GM18951 (cell line): ENCODE data around the gene TMEM117.
"Not testable (repeated sequence)": the region's sequence is repeated elsewhere in the genome, so short reads cannot be mapped to it uniquely, and the experiment has no call there.

Experiments used
- POLR2A ChIP-seq: IDR thresholded peaks from 4 replicates; pipeline ENCODE4 v1.6.1; 2011; ENCODE audit warnings: mild to moderate bottlenecking; ENCODE audit not compliant: insufficient read length, insufficient read depth; ENCODE audit errors: extremely low read depth
- in situ Hi-C: fragments of 300-500 bp; cut with MboI; formaldehyde crosslinking; loops from one replicate; pipeline ENCODE4 v1.12.0; 2022; ENCODE audit warnings: low sequenced_read_pairs, mixed read lengths, inconsistent platforms; ENCODE audit not compliant: unreplicated experiment

TMEM117 gene

GRCh38 chr12:43858096-43858495, 22.2 kb downstream of the TMEM117 start:
- no peak for TF ChIP-seq POLR2A
- in situ Hi-C loops, result no loop called here

- TF ChIP-seq POLR2A, result no peak
- in situ Hi-C loops, result no loop called here
These were observed 23.1 kb downstream of the TMEM117 start for GRCh38 chr12:43858991-43859390.

GRCh38 chr12:43861015-43861839, 25.3 kb downstream of the TMEM117 start:
- in situ Hi-C loops, result no loop called here
- no peak for TF ChIP-seq POLR2A

- in situ Hi-C loops, result no loop called here
- no peak for TF ChIP-seq POLR2A
These were observed 25.9 kb downstream of the TMEM117 start for GRCh38 chr12:43861840-43862150.

GRCh38 chr12:43863770-43864366, 28.0 kb downstream of the TMEM117 start:
- TF ChIP-seq POLR2A, result no peak
- in situ Hi-C loops, result no loop called here

GRCh38 chr12:43864557-43864956, 28.7 kb downstream of the TMEM117 start:
- in situ Hi-C loops, result not testable (repeated sequence)

GRCh38 chr12:43869184-43869583, 33.3 kb downstream of the TMEM117 start:
- in situ Hi-C loops, result no loop called here
- TF ChIP-seq POLR2A, result no peak

- in situ Hi-C loops, result not testable (repeated sequence)
These were observed 33.9 kb downstream of the TMEM117 start for GRCh38 chr12:43869765-43870164.

GRCh38 chr12:43871258-43871657, 35.4 kb downstream of the TMEM117 start:
- in situ Hi-C loops, result not testable (repeated sequence)

- in situ Hi-C loops, result no loop called here
- TF ChIP-seq POLR2A, result no peak
These were observed 36.5 kb downstream of the TMEM117 start for GRCh38 chr12:43872396-43872795.

- in situ Hi-C loops, result loop anchor here (25.0 kb wide), 2 partner anchors 366 to 441 kb away; no protein-coding TSS in a partner anchor
These were observed 42.2 kb downstream of the TMEM117 start for GRCh38 chr12:43878050-43878449.

GRCh38 chr12:43880547-43880946, 44.7 kb downstream of the TMEM117 start:
- in situ Hi-C loops, result loop anchor here (10.0 to 25.0 kb wide), 3 partner anchors 106 to 443 kb away; no protein-coding TSS in a partner anchor
- no peak for TF ChIP-seq POLR2A

More at GRCh38 chr12:43878050-43878449, 42.2 kb downstream of the TMEM117 start:
- no peak for TF ChIP-seq POLR2A

GRCh38 chr12:43882578-43883178, 46.8 kb downstream of the TMEM117 start:
- TF ChIP-seq POLR2A, result no peak
- in situ Hi-C loops, result loop anchor here (10.0 to 25.0 kb wide), 3 partner anchors 108 to 445 kb away; no protein-coding TSS in a partner anchor

- in situ Hi-C loops, result loop anchor here (10.0 to 25.0 kb wide), 3 partner anchors 109 to 446 kb away; no protein-coding TSS in a partner anchor
- TF ChIP-seq POLR2A, result no peak
These were observed 47.4 kb downstream of the TMEM117 start for GRCh38 chr12:43883311-43883710.
